Measurements from ENCODE around the gene ITGB5. TPM values are rescaled to one million over a fixed set of nuclear protein-coding genes. Genes with fewer than 3 reads are reported as not detected.

The ITGB5 gene
- total RNA-seq (135 and 196 TPM in 2 replicates), polyA plus RNA-seq (99.7 and 121 TPM in 2 replicates), polyA minus RNA-seq (ENCODE audit: low replicate concordance) (316 and 374 TPM in 2 replicates)
- polyA plus RNA-seq (2012) = 148 and 196 TPM in 2 replicates

GRCh38 chr3:124887177-124887931 is at the start of gene ITGB5:
TSS of gene ITGB5 (minus strand) at chr3:124887365. CDS start at chr3:124887000, 365 bp downstream.
- Histone ChIP-seq H3K9me3 (ENCODE audit: control insufficient read depth, insufficient read depth, low read depth, low read length) (no peaks in the 10 kb centered on the region), H3K4me2 (ENCODE audit: extremely low read depth, insufficient read depth, low read length) (peak within 1 kb of the TSS; percentile 73), H3K9ac (ENCODE audit: insufficient read depth, low read length) (peak within 1 kb of the TSS; percentile 85), H3K27ac (ENCODE audit: insufficient read depth, low read length) (peak within 1 kb of the TSS; percentile 74), H3K4me3 (replicated peaks in 1 of 4; ENCODE audit: control extremely low read depth in 1 of 4, insufficient read depth in 1 of 4, low read depth in 3 of 4, low read length in 4 of 4) (peak within 1 kb of the TSS; percentile 46 to 68 (median 60)), H4K20me1 (ENCODE audit: control insufficient read depth, extremely low read depth, insufficient read depth, low read length) (no peaks in the 10 kb centered on the region), H2AFZ (ENCODE audit: low read length) (peak within 1 kb of the TSS; percentile 55), H3K4me1 (ENCODE audit: control insufficient read depth, extremely low read depth, insufficient read depth, low read length) (peaks cover 2% of the 10 kb centered on the region), H3K27me3 (ENCODE audit: control insufficient read depth, insufficient read depth, low read length) (no peaks in the 10 kb centered on the region), H3K36me3 (ENCODE audit: control insufficient read depth, insufficient read depth, low read length) (no peaks in the 10 kb centered on the region), H3K79me2 (ENCODE audit: control insufficient read depth, insufficient read depth, low read length) (peaks cover 17% of the 10 kb centered on the region)
- TF ChIP-seq EZH2 (IDR thresholded peaks at IDR 0.05; ENCODE audit: low read length, missing control alignments) (no peak), CTCF (conservative IDR thresholded peaks at IDR 0.05 in 1 of 2, IDR thresholded peaks at IDR 0.05 in 1 of 2; ENCODE audit: low read depth in 1 of 2, low read length in 2 of 2) (no peak)
- DNase-seq (ENCODE audit: low read depth in 2 of 2) = peak; percentile 67 to 79

GRCh38 chr3:124935794-124936542 is 48.8 kb upstream of the ITGB5 start:
- Histone ChIP-seq H4K20me1 (ENCODE audit: control insufficient read depth, extremely low read depth, insufficient read depth, low read length) (no peaks in the 10 kb centered on the region), H3K79me2 (ENCODE audit: control insufficient read depth, insufficient read depth, low read length) (no peaks in the 10 kb centered on the region), H3K4me1 (ENCODE audit: control insufficient read depth, extremely low read depth, insufficient read depth, low read length) (no peaks in the 10 kb centered on the region), H3K4me3 (replicated peaks in 1 of 4; ENCODE audit: control extremely low read depth in 1 of 4, insufficient read depth in 1 of 4, low read depth in 3 of 4, low read length in 4 of 4) (no peak overlapping the region), H3K4me2 (ENCODE audit: extremely low read depth, insufficient read depth, low read length) (no peak overlapping the region), H3K27ac (ENCODE audit: insufficient read depth, low read length) (no peak overlapping the region), H3K27me3 (ENCODE audit: control insufficient read depth, insufficient read depth, low read length) (no peaks in the 10 kb centered on the region), H3K9me3 (ENCODE audit: control insufficient read depth, insufficient read depth, low read depth, low read length) (no peaks in the 10 kb centered on the region), H3K36me3 (ENCODE audit: control insufficient read depth, insufficient read depth, low read length) (no peaks in the 10 kb centered on the region), H2AFZ (ENCODE audit: low read length) (no peak overlapping the region), H3K9ac (ENCODE audit: insufficient read depth, low read length) (no peak overlapping the region)
- DNase-seq (ENCODE audit: low read depth in 2 of 2) = no peak
- TF ChIP-seq CTCF (conservative IDR thresholded peaks at IDR 0.05 in 1 of 2, IDR thresholded peaks at IDR 0.05 in 1 of 2; ENCODE audit: low read depth in 1 of 2, low read length in 2 of 2) = no peak
- no peak for TF ChIP-seq EZH2 (IDR thresholded peaks at IDR 0.05; ENCODE audit: low read length, missing control alignments)

- H2AFZ ChIP-seq (ENCODE audit: low read length) = no peak overlapping the region
- TF ChIP-seq EZH2 (IDR thresholded peaks at IDR 0.05; ENCODE audit: low read length, missing control alignments) (no peak), CTCF (conservative IDR thresholded peaks at IDR 0.05 in 1 of 2, IDR thresholded peaks at IDR 0.05 in 1 of 2; ENCODE audit: low read depth in 1 of 2, low read length in 2 of 2) (no peak)
- no peaks in the 10 kb centered on the region for H3K9me3 ChIP-seq (ENCODE audit: control insufficient read depth, insufficient read depth, low read depth, low read length)
- H3K27me3 ChIP-seq (ENCODE audit: control insufficient read depth, insufficient read depth, low read length) = no peaks in the 10 kb centered on the region
- H3K4me2 ChIP-seq (ENCODE audit: extremely low read depth, insufficient read depth, low read length) = no peak overlapping the region
- no peak overlapping the region for H3K27ac ChIP-seq (ENCODE audit: insufficient read depth, low read length)
- no peaks in the 10 kb centered on the region for H4K20me1 ChIP-seq (ENCODE audit: control insufficient read depth, extremely low read depth, insufficient read depth, low read length)
- no peaks in the 10 kb centered on the region for H3K79me2 ChIP-seq (ENCODE audit: control insufficient read depth, insufficient read depth, low read length)
- no peak for DNase-seq (ENCODE audit: low read depth in 2 of 2)
- no peaks in the 10 kb centered on the region for H3K36me3 ChIP-seq (ENCODE audit: control insufficient read depth, insufficient read depth, low read length)
- H3K4me1 ChIP-seq (ENCODE audit: control insufficient read depth, extremely low read depth, insufficient read depth, low read length) = no peaks in the 10 kb centered on the region
- H3K9ac ChIP-seq (ENCODE audit: insufficient read depth, low read length) = no peak overlapping the region
- no peak overlapping the region for H3K4me3 ChIP-seq (replicated peaks in 1 of 4; ENCODE audit: control extremely low read depth in 1 of 4, insufficient read depth in 1 of 4, low read depth in 3 of 4, low read length in 4 of 4)
Observed at GRCh38 chr3:124935264-124935663, 48.1 kb upstream of the ITGB5 start.

Data from fibroblast of lung (primary cell).